ENCODE data around the gene ADAMTS17.
A peak's percentile ranks its signal among the peaks of the same experiment; 100 is the strongest.

The ADAMTS17 gene

DNA sequence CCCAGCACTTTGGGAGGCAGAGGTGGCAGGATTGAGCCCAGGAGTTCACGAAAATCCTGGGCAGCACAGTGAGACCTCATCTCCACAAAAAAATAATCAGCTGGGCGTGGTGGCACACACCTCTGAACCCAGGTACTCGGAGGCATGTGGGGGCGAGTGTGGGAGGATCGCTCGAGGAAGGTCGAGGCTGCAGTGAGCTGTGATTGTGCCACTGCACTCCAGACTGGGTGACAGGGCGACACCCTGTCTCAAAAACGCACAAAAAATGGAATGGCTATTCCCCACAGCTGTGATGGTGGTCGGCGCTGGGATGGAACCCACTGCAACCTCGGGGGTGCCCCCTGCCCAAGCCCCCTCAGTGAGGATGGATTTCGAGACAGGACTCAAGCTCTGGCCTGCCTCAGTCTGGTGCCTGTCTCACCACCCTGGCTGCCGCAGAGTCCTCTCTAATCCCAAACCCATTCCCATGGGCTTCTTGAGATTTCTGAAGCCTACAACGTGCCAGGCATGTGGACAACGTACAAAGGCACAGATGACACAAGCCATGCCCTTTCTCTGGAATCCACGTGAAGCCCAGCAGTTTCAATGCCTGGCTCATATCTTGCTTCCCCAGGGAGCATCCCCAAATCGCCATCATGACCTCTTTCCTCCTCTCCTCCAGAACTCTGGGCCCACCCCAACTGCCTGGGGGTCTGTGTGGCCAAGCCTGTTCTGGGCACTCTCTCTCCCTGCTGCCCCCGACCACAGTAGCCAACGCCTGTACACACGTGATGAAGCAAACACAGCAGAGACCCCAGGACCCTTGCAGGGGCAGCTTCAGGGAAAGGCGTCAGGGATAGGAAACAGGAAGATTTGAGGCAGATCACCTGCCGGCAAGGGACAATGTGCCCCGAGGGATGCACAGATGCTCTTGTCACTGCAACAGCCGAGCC lies 32.4 kb downstream of the ADAMTS17 start:
- DNase-seq (ENCODE audit: low spot score), result no peak

DNA sequence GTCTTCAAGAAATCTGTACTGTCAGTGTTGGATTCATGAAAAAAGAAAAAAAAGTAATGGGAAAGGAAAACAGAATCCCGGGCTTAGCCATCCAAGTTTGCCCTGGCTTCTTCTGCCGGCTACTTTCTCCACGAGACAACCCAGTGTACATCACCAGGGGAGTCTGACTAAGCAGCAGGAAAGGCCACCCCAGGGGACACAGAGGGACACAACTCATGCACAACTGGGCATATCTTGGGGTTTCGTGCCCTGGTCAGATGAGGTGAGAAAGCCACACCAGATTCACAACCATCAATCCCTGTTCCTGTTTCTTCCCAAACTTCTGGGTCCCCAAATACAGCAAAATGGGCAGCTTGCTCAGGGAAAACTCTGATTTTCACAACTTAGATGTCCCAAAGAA lies 33.2 kb downstream of the ADAMTS17 start:
- DNase-seq (ENCODE audit: low spot score), result no peak

DNA sequence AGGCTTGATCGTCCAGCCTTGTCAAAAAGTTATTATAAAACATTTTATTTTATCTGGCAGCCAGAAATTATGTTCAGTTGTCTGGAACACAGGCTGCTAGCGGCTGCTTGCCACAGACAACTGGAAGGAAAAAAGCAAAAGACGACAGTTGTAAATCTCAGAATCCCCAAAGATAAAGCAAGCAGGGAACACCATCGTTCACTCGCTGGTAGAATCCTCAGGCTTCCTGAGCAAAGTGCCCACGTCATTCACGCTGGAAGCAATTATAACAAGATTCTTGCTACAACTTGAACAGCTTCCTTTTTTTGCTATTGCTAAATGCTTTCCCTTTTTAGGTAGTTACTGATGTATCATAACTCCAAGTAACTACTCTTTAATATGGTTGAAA lies 33.6 kb downstream of the ADAMTS17 start:
- peak; percentile 31 for DNase-seq (ENCODE audit: low spot score)

DNA sequence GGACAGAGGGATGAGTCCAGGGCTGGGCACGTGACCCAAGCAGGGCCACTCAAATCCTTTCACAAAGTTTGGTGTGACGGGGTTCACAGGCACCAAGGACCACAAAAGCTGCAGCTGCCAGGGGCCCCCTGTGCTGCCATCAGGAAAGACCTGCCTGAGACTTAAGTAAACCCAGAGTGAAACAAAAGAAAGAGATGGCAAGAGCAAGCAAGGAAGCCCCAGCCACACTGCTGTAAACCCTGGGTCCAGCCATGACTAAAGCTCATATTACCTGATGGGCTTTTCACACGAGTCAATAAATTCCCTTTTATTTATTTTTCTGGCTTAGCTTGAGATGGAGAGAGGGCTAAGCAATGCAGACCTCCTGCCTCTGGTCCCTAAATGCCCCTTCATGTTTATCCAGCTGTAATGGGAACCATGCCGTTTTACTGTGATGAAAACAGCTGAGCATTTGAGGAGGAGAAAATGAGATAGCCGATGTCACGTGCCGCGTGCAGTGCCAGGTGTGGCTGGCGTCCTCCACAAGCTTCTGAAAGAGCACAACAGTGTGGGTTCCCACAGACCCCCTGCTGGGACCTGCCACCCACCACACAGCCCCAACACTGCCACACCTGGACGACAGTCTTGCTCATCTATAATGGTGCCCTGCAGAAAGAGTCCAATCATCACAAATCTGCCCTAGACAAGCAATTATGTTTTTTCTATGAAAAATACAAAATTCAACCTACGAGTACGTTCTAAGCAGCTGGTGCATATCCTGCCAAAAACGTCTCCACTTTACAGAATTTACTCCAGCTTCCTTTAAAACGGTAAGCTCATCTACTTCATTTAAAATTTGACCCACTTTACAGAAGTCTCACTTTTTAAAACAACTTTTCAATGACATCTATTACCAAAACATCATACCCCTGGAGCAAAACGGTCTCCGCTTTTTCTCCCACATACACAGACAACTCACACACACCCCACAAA lies 34.2 kb downstream of the ADAMTS17 start:
- DNase-seq (ENCODE audit: low spot score), result no peak

DNA sequence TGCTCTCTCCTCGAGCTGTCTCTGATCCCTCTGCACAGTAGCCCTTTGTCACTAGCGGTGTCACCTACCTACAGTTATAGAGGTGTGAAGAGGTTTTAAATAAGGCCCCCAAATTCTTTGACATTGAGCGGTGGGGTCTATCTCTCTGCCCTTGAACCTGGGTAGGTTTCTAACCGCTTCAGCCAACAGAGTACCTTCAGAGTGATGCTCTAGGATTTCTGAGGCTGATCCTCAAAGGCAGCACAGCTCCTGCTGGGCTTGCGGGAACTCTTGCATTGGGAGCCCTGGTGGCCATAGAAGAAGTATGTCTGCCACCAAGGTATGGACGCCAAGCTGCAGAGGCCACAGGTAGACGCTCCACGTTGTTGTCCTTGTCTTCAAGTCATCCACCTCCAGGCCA lies 35.7 kb downstream of the ADAMTS17 start:
- DNase-seq (ENCODE audit: low spot score), result no peak

DNA sequence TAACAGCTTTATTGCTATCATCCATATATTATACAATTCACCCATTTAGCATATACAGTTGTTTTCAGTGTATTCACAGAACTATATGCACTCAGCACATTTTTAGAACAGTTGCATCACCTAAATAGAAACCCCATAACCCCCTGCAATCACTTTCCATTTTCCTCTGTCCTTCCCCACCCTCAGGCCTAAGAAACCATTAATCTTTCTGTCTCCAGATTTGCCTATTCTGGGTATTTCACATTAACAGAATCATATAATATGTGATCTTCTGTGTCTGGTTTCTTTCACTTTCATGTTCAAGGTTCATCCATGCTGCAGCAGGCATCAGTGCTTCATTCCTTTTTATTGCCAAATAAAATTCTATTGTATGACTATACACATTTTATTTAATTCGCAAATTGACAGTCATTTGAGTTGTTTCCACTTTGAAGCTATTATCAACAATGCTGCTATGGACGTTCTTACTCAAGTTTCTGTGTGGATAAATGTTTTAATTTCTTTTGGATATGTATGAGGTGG lies 39.8 kb downstream of the ADAMTS17 start:
- no peak for DNase-seq (ENCODE audit: low spot score)

DNA sequence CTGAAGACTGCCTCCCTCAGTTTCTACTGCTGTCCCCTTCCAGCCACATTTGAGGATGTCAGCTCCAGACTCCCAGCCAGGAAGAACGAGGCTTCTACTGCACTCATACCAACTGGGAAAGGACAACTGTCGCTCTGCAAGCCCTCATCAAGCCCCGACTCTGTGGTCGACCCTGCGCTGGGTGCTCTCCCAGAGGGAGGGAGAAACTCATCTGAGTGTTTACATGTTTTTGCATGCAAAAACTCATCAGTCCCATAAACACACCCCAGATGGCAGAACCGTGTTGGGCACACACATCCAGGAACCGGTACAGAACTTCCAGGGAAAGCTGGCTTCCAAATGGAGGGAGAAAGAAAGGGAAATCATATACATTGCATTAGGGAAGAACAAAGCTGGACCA lies 43.5 kb downstream of the ADAMTS17 start:
- no peak for DNase-seq (ENCODE audit: low spot score)

DNA sequence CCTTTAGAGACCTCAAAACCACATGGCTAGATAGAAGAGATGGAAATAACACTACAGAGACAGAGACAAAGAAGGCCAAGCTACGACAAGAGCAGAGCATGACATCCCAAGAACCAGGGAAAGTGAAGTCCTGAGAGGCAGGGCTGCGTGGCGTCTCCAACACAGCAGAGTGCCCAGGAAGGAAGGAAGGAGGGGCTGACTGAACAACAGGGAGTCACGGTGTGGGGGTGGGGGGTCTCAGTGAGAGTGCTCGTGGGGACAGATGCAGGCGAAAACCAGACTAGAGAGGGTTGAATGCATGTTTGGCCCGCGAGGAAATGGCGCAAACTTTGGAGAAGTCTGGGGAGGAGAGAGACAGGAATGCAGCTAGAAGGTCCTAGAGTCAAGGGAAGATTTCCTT lies 44.0 kb downstream of the ADAMTS17 start:
- DNase-seq (ENCODE audit: low spot score), result no peak

DNA sequence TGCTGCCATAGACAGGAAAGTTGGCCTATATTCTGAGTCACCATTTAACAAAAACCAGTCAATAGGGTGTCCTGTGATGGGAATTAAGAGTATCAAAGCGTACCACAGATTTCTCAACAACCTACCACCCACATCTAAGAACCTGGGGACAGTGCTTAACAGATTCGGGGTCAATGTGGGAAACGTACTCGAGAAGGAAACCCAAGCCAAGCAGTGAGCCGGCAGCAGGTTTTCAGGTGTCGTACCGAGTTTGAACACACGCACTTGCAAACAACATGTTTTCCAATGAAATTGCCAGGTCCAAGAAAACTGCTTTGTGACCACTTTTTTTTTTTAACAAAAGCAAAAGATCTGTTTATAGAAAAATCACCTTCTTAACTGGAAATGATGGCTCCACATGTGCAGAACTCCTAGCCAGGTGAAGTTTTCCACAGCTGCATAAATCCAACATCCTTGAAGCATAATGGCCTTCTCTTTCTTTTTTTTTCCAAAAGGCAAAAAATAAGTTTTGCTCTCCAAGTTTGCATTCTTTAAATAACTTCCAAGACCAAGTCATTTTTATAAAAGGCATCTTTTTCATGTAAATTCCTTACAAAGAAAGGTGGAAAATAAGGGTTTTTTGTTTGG lies 45.7 kb downstream of the ADAMTS17 start:
- no peak for DNase-seq (ENCODE audit: low spot score)

DNA sequence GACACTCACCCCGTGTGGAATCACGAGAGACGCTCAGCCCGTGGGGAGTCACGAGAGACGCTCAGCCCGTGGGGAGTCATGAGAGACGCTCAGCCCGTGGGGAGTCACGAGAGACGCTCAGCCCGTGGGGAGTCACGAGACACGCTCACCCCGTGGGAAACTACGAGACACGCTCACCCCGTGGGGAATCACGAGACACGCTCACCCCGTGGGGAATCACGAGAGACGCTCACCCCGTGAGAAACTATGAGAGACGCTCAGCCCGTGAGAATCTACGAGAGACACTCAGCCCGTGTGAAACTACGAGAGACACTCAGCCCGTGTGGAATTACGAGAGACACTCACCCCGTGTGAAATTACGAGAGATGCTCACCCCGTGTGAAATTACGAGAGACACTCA lies 49.8 kb downstream of the ADAMTS17 start:
- no peak for DNase-seq (ENCODE audit: low spot score)

DNA sequence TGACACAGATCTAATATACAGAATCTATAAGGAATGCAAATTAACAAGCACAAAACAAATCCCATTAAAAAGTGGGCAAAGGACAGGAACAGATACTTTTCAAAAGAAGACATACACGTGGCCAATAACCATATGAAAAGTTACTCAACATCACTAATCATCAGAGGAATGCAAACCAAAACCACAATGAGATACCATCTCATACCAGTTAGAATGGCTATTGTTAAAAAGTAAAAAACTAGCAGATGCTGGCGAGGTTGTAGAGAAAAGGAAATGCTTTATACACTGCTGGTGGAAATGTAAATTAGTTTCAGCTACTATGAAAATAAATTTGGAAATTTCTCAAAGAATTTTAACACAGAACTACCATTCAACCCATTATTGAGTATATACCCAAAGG lies 50.7 kb downstream of the ADAMTS17 start:
- no peak for DNase-seq (ENCODE audit: low spot score)

DNA sequence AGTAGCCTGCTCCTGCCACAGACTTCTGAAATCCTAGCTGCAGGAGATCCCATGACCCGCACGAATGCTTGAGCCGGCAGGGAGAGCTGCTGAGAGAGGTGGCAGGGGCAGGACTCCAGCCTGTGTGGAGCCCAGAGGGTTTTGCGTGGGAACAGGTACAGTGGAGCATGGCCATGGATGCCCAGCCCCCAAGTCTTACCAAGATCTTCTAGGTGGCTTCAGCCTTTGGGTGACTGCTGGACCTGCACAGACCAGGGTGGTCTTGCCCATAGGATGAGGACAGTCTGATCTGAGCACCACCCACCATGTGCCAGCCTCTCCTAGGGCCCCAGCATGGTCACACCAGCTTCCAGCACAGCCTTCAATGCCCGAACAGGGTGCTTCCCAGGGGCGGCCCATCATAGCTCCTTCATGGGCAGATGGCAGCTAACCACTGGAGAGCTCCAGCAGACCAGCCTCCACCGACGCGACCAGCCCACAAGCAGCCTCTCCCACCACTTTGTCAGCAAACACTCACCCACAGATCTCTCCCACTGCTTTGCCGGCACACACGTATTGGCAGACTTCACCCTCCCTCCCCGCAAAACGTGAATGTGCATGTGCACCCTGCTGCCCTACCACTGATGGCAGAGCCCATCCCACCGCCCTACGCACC lies 56.0 kb downstream of the ADAMTS17 start:
- no peak for DNase-seq (ENCODE audit: low spot score)

DNA sequence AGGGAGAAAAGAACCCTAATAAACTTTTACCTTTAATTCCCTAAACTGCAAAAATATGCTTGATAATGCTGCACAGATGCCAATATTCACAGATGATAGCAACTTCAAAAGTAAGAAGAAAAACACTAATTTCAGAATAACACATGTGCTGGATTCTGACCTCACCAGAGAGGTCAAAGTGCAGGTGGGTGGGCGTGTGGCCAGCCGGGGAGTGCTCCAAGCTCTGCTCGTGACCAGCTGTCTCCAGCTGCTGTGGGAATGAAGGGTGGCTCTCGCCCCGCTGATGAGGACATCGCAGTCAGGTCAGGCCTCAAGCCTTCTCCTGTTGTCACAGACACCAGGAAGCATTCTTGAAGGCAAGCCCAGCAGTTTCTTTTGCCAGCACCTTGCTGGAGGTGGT lies 57.1 kb downstream of the ADAMTS17 start:
- no peak for DNase-seq (ENCODE audit: low spot score)

DNA sequence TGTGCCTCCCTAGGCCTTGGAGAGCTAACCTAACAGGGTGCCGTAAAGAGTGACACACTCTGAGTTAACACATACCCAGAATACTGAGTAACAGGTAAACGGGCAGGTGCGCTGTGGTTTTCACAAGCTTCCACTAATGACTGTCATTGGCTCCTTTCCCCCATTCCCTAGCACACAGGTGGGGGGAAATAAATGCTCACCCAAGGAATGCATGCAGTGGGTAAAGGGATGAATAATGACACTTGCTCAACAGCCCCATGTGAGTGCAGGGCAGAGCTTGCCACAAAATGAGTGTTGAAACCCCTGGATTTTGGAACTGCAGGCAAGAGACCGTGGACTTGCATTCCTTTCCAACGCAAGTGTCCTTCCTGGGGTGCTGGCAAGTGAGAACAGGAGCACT lies 57.6 kb downstream of the ADAMTS17 start:
- no peak for DNase-seq (ENCODE audit: low spot score)

DNA sequence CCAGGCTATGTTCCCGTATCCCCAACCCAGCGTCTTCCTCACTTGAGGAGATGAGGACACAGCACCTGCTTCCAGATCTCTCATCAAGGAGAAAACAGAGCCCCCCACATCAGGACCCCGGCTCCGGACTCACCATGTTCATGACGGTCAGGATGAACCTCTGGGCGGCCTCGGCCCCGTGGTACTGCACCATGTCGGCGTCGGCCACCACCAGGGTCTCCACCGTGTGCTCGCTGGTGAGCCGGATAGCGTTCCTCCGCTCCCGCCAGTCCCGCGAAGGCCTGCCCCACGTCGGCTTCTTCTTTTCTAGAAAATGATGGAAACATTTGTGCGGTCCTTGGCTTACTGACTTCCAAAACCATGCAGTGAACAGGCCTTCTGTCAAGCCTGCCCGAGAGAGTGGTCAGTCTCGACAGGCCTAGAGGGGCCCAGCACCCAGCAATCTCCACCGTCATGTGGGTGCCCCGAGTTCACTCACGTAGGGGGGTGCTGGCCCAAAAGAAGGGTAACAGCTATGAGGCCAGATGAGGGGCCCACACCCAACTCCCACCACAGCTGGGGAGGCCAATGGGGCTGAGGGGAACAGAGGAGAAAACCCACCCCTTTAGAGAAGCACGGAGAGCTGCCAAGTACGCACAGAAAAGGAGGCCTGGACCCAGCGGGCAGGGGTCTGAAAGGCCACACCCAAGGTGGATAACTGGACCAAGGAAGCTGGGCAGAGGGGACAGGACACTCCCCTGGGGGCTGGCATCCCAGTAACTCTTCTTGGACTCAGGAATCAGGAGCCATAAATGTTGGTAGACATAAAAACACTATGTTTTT lies 60.5 kb downstream of the ADAMTS17 start:
- no peak for DNase-seq (ENCODE audit: low spot score)

DNA sequence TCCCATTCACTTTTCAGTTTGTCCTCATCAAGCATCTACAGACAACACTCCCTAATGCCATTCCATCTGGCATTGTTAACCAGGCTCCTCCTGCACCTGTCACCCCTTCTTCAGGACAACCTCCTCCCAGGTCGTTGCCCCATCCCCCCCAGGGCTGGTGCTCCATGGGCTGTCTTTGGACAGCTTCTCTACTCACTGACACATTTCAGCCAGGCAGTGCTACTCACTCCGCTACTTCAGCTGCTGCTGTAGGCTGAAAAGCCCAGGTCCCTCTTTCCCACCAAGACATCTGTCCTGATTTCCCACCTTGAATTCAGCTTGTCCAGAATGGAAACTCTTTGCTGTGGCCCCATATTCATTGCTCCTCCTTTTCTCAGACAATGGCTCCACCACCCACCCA lies 61.9 kb downstream of the ADAMTS17 start:
- DNase-seq (ENCODE audit: low spot score), result no peak

DNA sequence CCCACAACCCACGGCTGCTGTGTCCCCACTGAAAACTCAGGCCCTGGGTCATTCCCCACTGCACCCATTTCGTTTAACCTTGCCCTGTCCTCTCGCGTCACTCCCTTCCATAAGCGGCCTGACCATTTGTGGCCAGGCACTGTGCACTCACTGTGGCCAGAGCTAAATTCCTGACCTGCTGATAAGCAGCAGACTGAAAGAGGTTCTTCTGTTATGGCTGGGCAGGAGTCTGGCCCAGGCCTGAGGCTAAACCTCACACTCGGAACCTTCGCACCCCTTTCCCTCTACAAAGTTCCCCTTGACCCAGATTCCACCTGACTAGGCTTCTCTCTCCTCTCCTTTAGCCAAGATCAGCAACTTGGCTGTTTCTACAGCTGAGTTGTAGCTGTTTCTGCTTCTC lies 62.3 kb downstream of the ADAMTS17 start:
- DNase-seq (ENCODE audit: low spot score), result no peak

DNA sequence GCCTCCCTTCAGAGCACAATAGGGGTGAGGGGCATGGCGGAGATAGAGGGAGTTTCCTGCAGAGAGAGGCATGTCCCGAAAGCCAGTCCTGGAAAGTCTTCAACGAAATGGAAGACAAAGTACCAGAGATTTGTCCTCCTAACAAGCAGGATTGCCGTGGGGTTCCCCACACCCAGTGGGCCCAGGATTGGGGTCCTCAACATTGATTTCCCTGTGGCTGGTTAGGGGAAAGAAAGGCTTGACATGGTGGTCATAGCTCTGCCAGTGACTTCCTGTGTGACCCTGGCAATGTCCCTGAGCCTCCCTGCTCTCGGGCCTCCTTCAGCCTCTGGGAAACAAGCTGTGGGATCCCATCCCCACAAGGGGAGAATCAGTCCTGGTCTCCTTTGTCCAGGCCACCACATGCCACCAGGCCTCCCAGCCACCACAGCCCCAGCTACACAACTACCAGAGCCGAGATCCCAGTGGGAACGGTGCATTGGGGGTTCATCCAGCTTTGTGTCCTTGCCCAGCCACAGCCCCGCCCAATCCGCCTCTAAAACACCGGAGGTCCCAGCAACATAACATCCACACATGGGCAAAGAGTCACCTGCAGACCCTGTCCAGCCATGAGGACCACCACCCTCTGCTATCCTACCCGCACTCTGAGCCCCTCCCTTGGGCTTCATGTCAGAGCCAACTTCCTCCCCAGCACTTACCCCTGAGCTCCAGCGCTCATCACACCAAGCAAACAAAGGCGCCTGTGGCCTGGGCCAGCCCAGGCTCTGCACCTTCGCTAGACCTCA lies 63.0 kb downstream of the ADAMTS17 start:
- DNase-seq (ENCODE audit: low spot score), result no peak

DNA sequence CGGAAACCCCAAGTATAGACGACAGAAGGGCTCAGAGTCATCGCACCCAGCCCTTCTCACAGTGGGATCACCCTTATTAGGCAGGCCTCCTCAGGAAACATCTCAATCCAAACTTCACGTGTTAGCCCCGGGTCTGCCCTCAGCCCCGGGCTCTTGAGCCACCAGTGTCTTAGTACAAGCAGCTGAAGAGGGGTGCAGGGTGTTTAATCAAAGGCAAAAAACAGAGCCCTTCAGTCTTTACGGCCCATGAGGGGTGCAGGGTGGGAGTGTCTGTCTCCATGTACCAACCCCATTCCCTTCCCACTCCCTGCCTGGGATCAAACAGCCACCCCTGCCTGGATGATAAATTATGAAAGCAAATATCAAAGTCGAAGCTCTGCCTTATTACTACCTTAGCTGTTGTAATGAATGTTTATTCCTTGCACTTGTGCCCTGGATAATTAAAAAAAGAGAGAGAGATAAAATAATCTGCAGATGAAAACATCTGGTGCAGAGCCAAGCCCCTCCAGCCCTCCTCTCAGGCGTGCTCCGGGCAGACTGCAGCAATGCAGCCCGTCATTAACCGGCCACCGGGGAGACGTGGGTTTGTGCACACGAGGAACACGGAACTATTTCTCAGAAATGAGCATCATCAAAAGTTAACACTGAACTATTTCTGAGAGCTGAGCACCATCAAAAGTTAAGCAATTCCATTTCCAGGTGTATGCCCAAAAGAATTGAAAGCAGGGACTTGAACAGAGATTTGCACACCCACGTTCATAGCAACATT lies 64.5 kb downstream of the ADAMTS17 start:
- no peak for DNase-seq (ENCODE audit: low spot score)

Data from Ammon's horn (tissue), 1 donor.